Transverse colon (tissue), 3 donors: ENCODE data around the gene TSHZ3.

Experiments used
- CTCF ChIP-seq, 5 experiments: fragments of 200-600 bp in 3 of 5; fragments of 450-650 bp in 2 of 5; sonication (generic) in 3 of 5; IDR thresholded peaks; 1 replicate in 2 of 5; 2 replicates in 3 of 5; pipeline ENCODE4 v1.5.1; 2016 to 2017; ENCODE audit warnings: antibody characterized with exemption in 5 of 5, inconsistent platforms in 3 of 5, mild to moderate bottlenecking in 2 of 5, moderate library complexity in 1 of 5
- EP300 ChIP-seq: sonication (generic); formaldehyde crosslinking; IDR thresholded peaks from one replicate; pipeline ENCODE4 v1.6.1; 2017; ENCODE audit warnings: antibody characterized with exemption, low read depth
- POLR2A ChIP-seq: fragments of 450-650 bp; IDR thresholded peaks from one replicate; pipeline ENCODE4 v1.6.1; 2016; ENCODE audit warnings: antibody characterized with exemption, mild to moderate bottlenecking, moderate library complexity

GRCh38 chr19:31354316-31354715 lies 5.1 kb upstream of the TSHZ3 start:
- no peak for TF ChIP-seq CTCF (IDR thresholded peaks at IDR 0.05)
- no peak for TF ChIP-seq EP300
- no peak for TF ChIP-seq POLR2A
